Fibroblast of gingiva (primary cell): Measurements from ENCODE around the gene KBTBD13.

Experiments used
- DNase-seq: peaks from one replicate; pipeline ENCODE4 v3.0.0-alpha.2; 2011; ENCODE audit warnings: low read depth

Gene KBTBD13

DNA sequence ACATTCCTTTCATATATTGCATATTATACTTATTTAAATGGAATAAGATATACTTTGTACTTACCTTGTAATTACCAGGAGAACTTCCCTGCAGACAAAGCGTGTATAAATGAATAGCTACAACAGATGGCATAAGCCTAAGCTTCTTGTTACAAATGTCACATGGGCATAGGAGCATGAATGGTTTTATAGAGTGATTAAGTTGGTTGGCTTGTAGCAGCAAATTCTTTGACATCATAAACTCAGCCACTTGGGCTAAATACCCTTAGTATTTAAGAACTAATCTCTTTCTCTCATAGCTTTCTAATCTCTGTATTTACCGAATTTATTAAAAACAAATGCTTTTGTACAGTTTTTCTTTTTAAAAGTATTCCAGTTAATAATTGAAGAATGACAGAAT lies 38.5 kb downstream of the KBTBD13 start, which contains the start of gene UBAP1L:
Gene UBAP1L (minus strand): TSS at position 115 of the 400 bp plus-strand sequence. CDS start 8,985 bp downstream, outside the sequence.
- no peak for DNase-seq

DNA sequence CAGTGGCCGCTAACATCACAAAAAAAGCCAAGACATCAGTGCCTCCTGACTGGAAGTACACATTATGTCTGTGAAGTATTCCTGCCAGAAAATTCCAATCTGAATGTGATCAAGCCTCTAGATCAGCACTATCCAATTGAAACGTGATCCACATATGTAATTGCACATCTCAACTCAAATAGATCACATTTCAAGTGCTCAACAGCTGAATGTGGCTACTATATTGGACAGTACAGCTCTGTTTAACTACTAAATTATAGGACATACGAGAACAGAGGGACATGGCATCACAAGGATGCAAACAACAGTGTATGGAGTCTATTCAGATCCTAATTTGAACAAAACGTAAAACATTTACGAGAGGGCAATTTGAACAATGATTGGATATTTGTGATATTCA lies 39.0 kb downstream of the KBTBD13 start:
- DNase-seq, result peak; percentile 13
